ENCODE results near the gene RDX.

DNA sequence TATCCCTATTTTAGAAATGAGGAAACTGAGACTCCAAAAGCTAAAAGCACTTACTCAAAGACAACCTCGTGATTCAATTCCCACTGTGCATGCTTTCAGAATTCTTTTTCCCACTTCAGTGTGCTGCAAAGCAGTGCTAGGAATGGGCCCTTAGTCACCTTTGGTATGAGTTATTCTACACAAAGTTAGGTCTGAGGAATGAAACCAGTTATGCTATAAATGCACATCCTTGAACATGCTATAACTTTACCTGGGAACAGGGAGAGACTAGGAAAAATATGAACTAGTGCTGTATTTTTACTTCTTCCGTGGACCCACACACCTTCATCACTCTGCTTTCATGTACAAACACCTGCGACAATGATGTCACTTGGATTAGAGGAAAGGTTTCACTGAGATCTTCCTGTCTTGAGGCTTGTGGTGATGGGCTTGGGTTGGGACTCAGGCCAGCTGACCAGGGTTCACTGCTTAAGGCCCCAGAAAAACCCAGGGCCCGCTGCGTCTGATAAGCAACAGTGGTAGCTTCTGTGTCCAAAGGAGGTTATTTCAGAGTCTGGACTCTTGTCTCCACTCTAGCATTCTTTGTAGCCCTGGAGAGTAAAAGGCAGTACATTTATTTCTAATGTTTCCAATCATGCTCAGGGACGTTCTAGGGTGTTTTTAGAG, 121.6 kb downstream of the RDX start:
- TF ChIP-seq, protein P1, sequence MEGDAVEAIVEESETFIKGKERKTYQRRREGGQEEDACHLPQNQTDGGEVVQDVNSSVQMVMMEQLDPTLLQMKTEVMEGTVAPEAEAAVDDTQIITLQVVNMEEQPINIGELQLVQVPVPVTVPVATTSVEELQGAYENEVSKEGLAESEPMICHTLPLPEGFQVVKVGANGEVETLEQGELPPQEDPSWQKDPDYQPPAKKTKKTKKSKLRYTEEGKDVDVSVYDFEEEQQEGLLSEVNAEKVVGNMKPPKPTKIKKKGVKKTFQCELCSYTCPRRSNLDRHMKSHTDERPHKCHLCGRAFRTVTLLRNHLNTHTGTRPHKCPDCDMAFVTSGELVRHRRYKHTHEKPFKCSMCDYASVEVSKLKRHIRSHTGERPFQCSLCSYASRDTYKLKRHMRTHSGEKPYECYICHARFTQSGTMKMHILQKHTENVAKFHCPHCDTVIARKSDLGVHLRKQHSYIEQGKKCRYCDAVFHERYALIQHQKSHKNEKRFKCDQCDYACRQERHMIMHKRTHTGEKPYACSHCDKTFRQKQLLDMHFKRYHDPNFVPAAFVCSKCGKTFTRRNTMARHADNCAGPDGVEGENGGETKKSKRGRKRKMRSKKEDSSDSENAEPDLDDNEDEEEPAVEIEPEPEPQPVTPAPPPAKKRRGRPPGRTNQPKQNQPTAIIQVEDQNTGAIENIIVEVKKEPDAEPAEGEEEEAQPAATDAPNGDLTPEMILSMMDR (conservative IDR thresholded peaks at IDR 0.05 in 1 of 2, IDR thresholded peaks at IDR 0.05 in 1 of 2; ENCODE audit: low read depth in 1 of 2, low read length in 2 of 2): no peak
- no peak for TF ChIP-seq EZH2 (IDR thresholded peaks at IDR 0.05; ENCODE audit: low read length, missing control alignments)

Data from fibroblast of lung (primary cell).